Germinal center (tissue), 1 donor: ENCODE data around the gene LPCAT3.

ENCODE experiments used
- DNase-seq: peaks from one replicate; pipeline ENCODE4 v3.0.0; 2012; ENCODE audit warnings: mixed read lengths, low spot score

LPCAT3 gene

DNA sequence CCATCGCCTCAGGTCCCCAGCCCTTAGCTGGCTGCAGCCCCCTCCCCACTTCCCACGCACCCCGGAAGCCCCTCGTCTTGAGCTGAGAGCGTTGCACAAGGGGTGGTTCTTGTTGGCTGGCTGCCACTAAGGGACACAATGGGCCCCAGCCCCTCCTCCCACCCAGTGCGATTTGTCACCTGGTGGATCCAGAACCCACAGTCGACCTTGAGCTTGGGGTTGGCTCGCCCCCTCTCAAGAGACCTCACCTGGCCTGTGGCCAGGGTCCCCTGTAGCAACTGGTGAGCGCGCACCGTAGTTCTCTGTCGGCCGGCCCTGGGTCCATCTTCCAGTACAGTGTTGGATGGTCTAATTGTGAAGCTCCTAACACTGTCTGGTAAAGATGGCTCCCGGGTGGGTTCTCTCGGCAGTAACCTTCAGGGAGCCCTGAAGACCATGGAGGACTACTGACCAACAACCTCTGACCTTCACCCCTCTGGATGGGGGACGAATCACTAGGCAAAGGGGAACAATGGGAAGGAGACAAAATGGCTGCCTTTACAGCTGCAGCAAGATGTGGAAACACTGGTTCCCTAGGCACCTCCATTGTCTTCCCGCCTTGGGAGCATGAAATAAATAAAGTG is 54.4 kb downstream of the LPCAT3 start:
- no peak for DNase-seq

DNA sequence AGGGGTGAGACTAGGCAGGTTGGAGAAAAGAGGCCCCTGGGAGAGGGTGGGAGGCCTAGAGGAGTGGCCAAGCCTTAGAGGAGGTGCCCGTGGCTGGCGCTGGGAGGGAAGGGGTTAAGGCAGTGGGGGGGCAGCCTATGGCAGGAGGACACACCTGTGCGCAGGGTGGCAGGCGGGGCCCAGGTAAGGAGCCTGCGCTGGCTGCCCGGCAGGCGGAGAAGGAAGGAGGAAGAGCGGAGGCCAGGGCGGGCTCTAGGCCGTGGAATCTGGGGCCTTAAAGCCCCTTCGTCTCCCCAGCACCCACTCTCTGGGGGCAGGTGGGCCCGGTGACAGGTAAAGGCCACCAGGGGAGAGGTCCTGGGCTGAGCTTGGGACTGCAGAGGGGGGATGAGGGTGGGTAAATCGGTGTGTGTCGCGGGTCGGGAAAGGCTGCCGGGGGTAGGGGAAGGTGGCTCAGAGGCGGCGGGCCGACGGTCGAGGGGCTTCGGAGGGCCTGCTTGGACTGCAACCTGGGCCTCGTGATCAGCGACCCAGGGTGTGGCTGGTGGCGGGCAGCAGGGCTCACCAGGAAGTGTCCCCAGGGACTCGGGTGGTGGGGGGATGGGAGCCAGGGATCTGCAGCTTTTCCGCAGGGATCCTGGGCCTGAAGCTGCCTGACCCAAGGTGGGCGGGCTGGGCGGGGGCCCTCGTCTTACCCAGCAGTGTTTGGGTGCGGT is 55.1 kb downstream of the LPCAT3 start:
- no peak for DNase-seq

DNA sequence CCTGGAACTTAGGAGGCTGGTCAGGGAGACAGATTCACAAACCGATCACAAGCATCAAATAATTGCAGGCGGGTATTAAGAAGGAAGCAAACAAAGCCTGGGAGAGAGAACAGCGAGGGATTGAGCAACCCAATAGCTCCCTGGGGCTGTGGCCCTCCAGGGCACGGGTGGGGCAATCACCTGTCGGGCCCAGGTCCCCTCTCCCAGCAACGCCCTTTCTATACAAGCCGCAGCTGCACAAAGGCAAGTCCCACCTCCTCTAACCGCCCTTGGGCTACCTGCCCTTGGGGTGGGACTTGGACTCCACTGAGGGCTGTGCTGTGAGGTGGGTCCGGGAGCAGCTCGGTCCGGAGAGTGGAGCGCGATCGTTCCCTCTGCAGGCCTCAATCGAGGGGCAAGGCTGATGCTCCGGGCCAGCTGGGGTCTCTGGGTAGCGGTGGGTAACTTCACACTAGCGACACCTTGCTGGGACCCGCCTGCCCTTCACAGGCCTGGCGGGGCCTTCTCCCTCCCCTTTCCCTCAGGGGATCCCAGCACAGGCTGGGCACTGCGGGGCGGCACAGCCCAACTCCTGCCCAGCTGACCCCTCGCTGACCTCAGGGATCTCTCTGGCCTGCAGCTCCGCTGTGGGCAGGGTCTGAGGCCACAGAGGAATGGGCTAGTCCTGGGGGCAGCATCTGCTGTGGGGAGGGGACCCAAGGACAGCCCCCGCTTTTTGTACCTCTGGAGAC is 55.8 kb downstream of the LPCAT3 start:
- DNase-seq = no peak

DNA sequence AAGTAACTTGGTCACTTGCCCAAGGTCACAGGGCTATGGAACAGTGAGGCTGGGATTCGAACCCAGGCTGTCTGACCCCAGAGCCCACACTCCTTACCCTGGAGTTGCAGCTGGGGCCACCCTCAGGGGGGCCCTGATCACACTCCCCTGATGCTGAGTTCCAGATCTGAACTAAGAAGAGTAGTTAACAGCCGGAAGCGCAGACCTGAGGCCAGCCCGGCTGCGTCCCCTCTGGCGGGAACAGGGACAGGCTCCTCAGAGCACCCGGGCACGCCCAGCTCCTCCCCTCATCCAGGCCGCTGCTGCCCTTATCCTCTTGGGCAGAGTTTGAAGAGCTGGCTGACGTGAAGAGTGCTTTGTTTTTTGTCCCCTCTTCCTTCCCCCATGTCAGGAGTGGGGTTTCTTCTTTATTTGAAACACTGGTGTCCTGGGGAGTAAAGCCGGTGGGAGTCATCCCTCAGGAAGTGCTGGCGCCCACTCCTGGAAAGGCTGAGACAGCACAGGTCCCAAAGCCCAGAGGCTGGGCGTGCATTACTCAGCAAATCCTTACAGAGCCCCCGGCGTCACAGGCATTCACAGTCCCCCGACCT is 56.5 kb downstream of the LPCAT3 start:
- DNase-seq = no peak

DNA sequence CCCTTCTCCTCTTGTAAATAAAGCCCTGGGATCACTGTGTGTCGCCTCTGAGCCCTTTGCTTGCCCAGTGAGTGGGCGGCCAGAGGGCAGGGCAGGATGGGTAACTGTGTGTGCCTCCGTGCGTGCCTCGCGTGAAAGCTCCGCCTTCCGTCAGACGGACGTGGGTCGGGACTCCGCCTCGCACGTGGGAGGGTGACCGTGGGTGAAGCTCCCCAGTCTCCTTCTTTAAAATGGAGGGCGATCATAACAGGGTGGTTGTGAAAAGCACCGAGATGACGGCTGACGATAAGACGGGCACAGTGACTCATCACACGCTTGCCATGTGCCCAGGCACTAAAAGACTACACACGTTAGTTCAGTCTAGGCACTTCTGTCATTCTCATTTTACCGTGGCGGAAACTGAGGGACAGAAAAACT is 57.0 kb downstream of the LPCAT3 start:
- no peak for DNase-seq

DNA sequence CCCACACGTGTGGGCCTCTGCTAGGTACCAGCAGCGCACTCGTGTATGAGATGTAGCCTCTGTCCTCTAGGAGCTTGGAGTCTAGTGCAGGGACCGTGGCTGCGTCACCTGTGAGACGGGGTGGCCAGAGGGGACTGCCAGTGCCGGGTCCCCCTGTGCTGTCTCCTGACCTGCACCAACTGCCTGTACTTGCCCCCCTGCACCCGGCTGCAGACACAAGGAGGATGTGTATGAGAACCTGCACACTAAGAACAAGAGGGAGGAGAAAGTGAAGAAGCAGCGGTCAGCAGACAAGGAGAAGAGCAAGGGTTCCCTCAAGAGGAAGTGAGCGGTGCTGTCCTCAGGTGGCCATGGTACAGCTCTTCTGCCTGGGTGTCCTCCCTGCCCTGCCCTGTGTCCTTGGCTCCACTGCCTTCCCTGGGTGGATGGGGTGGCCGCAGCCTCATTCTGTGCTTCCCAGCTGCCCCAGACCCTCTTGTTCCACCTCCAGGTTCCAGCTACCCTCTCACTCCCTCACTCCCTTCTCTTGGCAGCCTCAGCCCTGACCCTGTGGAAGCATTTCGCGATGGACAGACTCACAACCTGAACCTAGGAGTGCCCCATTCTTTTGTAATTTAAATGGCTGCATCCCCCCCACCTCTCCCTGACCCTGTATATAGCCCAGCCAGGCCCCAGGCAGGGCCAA is 57.5 kb downstream of the LPCAT3 start:
- DNase-seq = no peak

DNA sequence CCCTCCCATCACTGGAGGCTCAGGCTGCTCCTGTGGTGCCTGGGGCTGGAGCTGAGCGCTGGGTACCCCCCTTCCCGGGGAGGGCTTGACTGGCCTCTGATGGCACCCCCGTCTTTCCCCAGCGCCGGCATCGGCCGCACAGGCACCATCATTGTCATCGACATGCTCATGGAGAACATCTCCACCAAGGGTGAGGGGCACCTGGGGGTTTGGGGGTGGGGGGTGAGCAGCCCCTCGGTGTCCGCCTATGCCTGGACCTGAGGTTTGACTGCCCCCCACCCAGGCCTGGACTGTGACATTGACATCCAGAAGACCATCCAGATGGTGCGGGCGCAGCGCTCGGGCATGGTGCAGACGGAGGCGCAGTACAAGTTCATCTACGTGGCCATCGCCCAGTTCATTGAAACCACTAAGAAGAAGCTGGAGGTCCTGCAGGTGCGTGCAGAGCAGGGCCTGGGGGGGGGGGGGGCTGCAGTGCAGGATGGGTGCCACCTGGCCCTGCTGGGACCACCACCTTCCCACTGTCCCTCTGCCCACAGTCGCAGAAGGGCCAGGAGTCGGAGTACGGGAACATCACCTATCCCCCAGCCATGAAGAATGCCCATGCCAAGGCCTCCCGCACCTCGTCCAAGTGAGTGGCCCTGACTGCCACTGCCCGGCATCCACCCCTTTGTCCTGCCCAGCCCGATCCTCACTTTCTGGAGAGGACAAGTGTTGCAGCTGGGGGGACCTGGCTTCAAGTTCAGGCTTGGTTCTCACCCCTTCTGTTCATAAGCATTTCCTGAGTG is 58.3 kb downstream of the LPCAT3 start:
- no peak for DNase-seq

DNA sequence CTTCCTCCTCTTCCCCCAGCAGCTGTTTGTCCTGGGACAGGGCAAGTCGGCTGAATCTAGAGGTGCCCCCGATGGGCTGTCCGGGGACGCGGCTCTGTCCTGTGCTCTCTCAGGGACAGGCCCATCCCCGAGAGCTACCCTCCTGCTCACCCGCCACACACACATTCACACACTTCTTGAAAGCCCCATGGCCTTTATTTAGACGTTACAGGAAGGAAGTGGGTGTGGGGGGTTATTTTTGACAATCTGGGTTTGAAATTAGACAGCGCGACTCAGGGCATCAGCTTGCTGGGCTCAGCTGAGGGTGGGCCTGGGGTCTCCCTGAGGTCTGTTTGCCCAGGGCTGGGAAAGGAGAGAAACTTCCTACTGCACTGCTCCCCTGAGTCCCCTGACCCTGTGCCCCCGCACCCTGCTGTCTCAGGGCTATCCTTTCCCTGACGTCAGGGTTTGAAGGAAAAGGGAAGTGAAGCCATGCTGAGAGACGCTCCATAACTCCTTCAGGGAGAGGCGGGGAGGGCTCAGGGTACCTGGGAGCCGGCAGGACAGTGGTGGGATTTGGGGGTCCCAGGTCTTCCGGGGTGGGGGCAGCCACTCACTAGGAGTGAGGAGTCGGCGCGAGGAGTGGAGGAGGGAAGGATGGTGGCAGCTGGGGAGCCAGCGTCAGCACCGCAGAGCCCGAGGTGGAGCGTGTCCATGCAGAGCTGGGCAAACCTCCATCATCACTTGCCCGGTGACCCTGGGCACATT is 59.0 kb downstream of the LPCAT3 start:
- peak; percentile 69 for DNase-seq

DNA sequence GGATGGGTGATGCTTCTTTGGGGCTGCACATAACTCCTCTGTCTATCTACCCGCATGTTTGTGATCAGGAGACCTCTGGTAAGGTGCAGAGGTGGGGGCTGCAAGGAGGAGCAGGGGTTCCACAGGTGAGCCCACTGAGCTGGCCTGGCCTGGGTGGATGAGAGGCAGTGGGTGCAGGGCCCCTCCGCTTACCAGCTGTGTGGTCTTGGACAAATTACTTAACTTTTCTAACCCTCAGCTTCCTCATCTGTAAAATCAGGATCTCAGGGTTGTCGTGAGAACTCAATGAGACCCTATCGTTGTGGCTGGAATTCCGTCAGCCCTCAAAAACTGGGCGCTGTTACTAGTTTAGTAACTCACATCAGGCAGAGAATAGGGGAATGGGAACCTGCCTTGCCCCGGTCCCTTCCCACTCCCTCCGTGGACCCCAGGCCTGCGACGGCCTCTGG is 59.6 kb downstream of the LPCAT3 start:
- DNase-seq = no peak

DNA sequence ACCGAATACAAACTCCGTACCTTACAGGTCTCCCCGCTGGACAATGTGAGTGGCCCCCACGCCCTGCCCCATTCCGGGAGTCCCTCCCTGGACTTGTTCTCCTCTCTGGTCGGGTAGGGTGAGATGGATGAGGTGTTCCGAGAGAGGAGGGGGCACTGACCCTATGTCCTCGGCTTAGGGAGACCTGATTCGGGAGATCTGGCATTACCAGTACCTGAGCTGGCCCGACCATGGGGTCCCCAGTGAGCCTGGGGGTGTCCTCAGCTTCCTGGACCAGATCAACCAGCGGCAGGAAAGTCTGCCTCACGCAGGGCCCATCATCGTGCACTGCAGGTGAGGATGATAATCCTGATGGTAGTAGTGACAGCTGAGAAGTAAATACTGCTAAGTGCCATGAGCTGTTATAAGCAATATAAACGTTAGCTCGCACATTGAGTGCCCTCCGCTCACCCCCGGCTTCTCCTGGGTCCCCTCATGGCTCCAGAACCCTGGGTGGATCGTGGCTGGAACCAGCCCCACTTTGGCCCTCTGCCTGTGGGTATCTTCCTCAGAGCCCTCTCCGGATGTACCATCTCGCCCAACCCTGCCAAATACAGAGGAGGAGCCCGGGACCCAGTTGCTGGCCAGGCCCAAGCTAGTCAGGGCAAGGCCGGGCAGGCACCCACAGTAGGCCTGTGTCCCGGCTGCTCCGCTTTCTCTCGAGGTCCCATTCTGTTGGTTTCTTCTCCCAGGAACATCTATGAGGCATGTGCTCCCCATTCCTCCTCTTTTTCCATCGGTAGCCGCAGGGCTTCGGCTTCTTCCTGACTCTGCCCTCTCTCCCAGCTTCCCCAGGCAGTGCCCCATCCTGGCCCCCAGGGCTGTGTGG is 60.3 kb downstream of the LPCAT3 start:
- DNase-seq = no peak

DNA sequence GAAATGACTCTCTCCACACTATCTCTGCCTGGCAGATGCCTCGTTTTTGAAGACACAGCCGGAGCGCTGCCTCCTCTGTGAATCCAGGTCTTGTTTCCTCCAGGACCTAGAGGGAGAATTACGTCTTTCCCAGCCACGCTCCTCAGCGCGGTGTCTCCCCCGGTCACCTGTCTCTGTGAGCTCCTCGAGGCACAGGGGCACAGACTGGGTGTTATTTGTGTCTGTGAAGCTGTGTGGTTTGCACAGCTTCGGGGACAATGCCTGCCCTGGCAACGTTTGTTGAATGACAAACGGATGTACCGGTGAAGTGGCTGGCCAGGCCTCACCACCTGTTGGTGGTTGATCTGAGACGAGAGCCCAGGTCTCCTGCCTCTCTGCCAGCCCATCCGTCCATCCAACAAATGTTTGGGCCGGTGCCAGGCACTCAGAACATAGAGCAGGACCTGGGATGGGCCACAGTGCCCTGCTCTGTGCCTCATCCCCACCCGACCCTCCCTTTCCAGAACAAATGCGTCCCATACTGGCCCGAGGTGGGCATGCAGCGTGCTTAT is 61.0 kb downstream of the LPCAT3 start:
- no peak for DNase-seq

DNA sequence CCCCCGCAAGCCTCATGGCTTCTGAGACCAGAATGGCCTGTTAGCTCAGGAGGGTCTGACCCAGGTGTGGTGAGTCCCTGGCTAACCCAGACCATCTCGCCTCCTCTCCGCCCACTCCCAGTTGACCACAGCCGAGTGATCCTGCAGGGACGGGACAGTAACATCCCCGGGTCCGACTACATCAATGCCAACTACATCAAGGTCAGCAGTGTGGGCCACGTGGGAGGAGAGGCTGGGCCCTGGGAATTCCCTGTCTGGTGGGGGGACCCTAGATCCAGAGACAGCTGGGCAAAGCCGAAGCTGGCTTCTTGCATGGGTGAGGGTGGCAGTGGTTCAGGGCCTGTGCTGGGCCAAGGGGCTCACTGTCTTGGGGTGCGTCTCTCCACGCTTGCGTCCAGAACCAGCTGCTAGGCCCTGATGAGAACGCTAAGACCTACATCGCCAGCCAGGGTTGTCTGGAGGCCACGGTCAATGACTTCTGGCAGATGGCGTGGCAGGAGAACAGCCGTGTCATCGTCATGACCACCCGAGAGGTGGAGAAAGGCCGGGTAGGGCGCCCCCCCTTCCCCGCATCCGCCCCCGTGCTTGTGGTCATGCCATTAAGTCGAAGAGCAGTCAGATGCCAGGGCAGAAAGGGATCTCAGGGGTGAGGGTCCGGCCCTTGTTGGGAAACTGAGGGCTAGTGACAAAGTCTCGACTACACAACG is 62.1 kb downstream of the LPCAT3 start:
- DNase-seq = no peak

DNA sequence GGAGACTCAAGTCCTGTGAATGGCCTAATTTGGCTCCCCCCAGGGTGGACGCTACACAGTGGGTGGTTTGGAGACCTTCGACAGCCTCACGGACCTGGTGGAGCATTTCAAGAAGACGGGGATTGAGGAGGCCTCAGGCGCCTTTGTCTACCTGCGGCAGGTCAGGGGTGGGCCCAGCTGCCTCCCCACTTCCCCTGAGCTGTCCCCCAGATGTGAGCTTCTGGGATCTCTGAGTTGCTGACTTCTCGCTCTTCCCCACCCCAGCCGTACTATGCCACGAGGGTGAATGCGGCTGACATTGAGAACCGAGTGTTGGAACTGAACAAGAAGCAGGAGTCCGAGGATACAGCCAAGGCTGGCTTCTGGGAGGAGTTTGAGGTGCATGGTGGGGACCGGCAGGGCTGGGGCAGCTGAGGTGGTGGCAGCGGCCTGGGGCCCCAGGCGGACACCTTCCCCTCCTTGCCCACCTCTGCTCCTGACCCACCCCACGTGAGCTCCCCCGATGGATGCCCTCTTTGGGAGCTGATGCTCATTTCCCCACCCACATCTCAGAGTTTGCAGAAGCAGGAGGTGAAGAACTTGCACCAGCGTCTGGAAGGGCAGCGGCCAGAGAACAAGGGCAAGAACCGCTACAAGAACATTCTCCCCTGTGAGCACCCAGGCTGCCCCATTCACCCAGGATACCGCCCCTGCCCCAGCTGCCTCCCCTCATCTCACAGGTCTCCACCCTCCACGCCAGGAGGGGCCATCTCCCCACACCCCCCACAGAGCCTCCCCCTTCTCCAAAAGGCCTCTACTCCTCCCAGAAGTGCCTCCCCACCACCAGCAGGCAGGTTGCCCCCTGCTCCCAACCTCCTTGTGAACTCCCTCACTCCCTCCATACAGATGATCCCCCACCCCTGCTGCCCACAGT is 62.9 kb downstream of the LPCAT3 start:
- no peak for DNase-seq

DNA sequence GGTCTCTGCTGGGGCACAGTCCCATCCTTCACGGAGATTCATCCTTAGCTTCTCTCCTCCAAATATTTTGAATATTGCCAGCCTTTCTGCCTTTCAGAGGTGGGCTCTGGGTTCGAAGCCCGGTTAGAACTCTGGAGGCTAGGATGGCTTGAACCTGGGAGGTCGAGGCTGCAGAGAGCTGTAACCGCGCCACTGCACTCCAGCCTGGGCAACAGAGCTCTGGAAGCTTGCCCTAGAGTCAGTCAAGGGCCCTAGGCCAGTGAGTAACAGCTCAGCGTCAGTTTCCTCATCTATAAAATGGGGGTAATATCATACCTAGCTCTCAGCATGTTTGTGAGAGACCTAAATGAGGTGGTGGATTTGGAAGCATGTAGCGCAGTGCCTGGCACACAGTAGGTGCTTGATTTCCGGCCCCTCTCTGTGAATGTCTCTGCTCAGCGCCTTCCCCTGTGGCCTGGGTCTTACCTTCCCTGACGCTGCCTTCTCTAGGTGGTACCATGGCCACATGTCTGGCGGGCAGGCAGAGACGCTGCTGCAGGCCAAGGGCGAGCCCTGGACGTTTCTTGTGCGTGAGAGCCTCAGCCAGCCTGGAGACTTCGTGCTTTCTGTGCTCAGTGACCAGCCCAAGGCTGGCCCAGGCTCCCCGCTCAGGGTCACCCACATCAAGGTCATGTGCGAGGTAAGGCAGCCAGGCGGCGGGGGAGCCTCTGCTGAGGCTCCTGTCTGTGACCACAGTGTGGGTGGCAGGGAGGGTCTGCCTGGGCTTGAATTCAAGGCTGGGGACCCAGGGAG is 63.8 kb downstream of the LPCAT3 start:
- no peak for DNase-seq

DNA sequence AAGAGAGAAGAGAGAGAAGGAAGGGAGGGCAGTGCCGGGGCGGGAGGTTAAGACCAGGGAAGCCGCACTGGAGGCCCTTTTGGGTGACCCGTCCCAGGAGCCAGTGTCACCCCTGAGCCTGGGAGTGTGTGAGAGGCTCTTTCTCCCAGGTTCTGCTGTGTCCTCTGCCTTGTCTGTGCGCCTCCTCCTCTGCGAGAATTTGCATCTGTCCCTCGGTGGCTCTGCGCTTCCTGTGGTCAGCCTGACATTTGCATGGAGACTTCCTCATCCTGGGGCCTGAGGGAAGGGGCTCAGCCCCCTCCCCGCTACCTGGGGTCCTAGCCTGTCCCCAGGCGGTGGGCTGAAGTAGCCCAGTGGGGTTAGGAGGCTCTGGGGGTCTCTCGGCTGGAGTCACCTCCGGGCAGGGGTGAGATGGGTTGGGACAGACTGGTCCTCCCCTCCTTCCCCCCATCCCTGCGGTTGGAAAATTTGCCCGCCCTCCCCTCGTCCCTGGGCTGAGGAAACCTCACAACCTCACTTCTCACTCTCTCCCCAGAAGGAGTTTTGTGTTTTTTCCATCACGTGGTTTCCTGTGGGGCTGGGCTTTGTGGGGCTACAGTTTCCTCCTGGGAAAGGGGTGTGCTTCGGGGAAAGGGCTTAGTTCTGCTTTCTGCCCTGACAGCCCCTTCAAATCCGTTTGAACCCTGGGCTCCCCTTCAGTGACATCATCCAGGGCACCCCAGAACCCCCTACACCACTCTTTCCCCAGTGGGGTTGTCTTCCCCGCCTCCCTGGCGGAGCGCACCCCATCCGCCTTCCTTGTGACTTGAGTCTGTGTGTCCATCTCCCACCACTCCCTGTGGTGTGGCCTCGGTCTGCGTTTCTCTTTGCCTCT is 64.6 kb downstream of the LPCAT3 start:
- peak; percentile 80 for DNase-seq
